HG03025 (cell line): ENCODE measurements around the gene STARD10.

ENCODE experiments used
- ATAC-seq: cut with Tn5 transposase; IDR thresholded peaks from one replicate; pipeline ENCODE4 v1.9.1; 2021; ENCODE audit warnings: mild to moderate bottlenecking, moderate library complexity; ENCODE audit not compliant: unreplicated experiment, low FRiP score

Gene STARD10

DNA sequence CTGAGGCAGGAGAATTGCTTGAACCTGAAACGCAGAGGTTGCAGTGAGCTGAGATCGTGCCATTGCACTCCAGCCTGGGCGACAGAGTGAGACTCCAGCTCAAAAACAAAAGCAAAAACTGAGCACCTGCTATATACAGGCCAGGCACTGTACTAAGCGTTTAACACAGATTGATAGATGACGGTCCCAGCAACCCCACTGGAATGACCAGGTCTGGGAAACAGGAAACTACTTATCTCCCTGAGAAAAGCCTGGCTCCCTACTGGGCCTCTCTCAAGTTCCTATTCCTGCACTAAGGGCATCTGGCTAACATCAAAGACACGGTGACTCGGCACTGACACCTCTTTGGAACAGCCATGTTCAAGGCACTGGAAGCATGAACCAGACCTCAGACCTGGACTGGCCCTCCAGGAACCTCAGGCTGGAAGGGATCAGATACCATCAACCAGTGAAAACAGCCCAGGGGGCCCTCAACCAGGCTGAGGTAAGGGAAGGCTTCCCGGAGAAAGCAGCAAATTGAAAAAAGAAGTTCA is 58.3 kb downstream of the STARD10 start:
- ATAC-seq: no peak

DNA sequence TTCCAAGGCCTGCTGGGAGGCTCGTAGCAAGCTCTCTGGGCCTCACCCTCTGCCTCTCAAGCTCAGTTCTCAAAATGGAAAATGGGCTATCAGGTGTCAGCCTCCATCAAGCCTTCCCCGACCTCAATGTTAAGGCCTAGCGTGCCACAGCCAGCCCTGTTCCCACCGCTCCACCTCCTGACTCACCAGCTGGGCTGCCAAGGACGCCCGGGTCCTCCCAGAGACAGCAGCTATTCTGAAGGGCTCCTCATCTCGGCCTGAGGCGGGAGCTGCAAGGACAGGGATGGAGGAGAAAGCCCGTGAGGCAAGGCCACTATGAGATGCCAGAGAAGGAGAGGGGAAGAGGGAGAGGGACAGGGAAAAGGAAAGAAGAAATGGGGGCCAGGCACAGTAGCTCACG is 61.5 kb downstream of the STARD10 start:
- ATAC-seq: no peak

DNA sequence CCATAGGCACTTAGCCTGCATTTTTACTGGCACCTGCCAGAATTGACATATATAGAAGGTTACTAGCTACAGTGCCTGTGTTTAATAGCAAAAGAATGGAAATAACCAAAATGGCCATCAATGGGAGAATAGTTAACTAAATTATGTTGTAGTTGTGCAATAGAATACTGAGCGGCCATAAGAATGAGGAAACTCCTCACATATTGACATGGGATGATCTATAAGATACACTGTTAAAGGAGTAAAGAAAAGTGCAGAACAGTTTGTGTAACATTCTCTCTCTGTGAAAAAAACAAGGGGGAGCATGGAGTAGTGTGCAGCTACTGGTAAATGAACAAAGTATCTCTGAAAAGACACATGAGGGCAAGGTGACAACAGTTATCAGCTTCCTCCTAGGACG is 63.1 kb downstream of the STARD10 start:
- no peak for ATAC-seq

DNA sequence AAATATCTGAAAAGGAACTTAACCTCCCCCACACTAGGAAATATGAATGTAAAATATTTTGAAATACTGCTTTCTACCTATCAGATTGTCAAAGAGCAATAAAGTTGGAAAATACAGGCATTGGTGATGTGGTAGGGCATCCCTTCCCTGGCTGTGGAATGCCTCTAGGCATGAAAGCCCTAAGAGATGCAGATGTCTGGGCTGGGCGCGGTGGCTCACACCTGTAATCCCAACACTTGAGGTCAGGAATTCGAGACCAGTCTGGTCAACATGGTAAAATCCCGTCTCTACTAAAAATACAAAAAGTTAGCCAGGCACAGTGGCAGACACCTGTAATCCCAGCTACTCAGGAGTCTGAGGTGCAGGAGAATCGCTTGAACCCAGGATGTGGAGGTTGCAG is 63.6 kb downstream of the STARD10 start:
- no peak for ATAC-seq

DNA sequence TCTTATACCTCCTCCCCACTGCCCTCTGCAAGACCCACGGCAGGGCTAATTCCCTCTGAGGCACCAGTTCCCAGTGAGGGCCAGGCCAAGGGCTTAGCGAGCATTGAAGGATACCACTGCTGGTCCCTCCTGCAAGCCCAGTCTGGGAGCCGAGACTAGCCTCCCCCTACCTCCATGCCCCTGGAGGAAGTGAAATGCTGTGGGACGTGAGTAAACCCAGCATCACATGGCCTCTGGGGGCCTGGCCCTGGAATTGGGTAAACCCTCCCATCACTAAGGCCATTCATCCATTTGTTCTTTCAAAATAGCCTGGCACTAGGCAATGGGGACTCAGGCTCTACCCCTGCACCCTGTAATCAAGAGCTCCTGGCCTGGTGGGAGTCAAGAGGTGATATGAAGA is 66.3 kb downstream of the STARD10 start:
- ATAC-seq: no peak

DNA sequence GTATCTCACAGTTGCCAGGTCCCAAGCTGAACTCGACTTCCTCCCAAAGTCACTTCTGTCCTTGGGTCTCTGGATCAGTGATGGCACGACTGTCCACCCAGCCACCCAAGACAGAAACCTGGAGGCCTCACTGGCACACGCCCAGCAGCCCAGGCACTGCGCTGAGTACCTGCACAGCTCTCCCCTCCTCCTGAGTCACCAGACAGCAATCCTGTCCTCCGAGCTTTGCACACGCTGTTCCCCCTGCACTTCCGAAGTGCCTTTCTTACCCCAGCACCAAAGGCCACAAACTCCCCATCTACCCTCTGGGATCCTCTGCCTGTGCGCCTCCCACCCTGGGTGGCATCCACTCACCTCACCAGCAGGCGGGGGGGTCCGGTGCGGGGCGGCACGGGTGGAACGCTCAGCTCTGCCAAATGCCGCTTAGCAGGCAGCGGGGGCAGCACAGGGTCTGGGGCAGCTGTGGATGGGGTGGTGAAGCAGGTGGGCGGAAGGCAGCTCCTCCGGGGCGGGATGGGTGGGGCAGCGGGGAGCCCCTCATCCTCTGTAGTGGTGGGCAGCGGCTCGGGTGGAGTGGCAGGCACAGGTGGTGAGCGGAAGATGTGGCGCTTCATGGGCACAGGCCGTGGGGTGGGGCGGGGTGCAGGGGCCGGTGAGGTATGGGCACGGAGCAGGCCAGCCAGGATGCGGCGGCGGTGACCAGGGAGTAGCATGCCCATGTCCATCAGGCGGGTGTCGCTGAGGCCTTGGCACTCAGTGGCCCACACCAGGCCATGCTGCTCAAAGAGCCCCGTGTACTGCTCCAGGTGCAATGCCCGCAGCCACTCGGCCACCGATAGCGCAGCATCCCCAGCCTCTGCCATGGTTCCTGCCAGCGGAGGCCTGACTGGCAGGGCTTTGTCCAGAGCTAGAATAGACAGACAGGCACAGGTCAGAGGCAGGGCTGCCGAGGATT is 67.3 kb downstream of the STARD10 start:
- ATAC-seq: no peak

DNA sequence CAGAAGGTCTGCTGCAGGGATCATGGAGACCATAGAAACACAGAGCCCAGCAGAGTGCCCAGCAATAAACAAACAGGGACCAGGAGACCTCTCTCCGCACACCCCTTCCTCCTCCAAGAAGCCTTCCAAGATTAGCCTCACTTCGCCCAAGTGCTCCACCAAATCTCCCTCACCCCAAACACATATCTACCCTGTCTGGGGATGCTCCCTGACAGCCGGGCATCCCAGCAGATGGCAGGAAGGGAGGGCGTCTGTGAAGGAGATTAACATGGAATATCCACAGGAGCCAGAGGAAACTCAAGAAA is 68.2 kb downstream of the STARD10 start:
- no peak for ATAC-seq

DNA sequence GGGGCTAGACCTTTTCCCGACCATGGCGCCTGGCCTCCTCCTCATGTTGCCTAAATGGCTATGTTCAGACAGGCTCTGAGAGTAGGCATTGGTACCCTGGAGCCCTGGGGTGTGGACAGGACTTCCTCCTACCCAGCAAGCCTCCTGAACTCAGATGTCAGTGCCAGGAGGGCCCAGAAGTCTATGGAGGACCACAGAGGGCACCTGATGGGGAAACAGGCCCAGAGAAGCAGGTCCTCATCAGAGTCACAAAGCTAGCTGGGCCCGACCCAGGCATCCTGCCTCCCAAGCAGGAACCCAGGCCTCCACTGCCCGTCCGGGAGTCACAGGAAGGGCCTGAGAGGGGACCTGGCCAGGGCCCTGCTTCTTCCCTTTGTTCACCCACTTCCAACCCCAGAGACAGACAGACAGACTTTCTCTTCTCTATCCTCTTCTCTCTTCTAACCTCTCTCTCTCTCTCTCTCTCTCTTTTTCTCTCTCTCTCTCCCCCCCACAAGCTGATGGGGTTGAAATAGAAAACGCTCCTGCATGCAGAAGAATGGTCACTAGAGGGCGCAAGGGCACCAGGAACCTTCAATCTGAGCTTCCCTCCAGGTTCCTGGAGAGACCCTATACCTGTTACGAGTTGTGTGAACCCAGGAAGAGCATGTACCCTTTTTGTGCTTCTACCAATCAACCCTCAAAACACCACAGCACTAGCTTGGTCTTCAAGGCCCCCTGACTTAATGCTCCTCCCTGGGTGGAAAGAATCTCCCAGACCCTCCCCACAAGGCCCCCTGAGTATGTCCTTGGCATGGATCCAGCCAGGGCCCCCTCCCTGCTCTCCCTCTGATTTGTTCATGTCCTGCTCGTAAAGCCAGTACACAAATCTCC is 68.8 kb downstream of the STARD10 start:
- no peak for ATAC-seq

DNA sequence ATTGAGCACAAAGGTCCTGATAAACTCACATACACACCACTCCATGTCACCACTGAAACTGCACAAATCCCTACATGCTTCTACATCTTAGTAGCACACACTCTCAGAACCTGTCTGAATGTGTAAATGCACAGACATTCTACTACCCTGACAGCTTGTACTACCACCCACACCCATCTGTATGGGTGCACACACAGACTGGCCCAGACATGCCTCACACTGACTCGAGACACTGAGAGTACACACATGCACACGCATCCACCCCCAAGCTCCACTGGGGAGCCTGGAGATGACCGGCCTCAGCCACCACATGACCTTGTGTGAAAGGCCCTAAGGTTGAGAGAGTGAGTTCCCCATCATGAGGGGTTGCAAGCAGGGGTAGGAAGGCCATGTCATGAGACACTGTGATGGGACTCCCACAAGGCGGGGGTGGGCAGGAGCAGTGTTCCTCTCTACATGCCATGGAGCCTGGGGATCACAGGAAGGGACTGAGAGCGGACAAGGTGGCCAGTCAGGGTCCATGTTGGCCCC is 69.8 kb downstream of the STARD10 start:
- no peak for ATAC-seq

DNA sequence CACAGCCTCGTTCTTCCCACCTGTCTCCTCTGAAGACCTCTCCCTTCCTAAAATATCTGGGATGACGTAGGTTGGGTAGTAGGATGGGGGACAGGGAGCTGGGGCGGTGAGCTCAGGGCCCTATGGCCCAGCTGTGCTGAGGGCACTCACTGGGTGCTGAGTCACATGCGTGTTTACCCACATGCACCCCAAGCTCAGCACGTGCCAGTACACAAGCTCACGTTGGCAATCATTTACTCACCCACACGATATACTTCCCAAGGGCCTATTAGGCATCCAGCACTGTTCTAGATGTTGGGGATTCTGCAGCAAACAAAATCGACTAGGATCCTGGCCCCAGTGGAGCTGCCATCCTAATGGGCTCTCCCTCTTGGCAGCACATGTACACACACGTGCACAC is 70.3 kb downstream of the STARD10 start:
- ATAC-seq: no peak

DNA sequence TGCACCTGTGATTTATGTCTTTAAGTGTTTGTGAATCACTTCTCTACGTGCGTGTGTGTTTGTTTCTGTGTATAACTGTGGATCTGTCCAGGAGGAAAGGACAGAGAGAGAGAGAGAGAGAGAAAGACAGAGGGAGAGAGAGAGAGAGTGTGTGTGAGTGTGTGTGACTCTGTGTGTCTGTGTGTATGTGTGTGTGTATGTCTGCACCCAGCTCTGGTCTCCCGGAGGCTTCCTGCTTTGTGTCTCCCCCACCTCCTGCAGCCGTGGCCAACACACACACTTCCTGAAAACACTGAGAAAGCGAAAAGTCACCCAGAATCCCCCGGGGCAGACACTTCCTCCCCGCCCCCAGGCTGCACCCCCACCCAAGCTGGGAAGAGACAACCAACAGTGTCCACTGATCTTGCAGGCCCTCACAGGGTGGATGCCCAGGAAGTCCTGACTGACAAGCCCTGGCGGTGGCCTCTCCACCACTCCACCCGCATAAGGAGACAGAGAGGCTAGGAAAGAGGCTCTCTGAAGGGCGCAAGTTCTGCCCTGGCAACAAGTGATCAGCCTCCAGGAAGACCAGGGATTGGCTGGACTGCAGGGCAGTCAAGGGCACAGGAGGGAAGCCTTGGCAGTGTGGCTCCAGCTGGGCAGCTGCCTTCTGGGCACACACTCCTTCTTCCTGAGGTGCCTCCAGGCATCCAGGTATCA is 71.6 kb downstream of the STARD10 start:
- ATAC-seq: peak; percentile 67

DNA sequence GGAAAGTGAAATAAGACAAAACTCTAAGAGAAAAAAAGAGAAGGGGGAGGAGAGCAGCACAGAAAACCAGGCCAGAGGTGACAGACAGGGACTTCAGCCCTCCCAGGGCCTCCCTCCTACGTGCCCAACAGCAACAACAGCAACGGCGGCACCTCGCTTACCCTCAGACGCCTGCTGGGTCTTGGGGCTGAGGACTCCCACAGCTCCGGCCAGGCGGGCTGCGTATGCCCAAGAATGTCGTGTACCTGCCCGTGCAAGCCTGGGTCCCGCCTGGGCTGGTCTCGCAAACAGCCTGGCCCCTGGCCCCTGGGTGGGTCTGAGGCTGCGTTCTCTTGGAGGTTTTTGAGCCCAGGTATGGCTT is 72.2 kb downstream of the STARD10 start:
- no peak for ATAC-seq

DNA sequence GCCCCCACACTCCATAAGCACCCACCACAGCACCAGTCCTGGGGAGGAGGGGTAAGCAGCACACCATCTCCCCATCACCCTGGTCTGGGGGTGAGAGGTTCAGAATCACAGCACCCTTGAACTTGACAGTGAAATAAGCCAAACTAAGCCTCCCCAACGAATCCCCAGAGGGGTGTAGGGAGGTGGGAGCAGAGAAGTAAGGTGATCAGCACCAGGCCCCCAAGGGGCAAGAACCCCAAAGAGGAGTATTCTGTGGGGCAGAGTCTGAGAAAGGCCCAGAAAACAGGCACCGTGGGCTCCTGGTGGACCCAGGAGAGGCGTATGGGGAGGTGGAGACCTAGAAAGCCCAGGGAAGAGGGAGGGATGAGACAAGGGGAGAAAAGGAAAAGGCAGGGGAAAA is 72.6 kb downstream of the STARD10 start:
- no peak for ATAC-seq

DNA sequence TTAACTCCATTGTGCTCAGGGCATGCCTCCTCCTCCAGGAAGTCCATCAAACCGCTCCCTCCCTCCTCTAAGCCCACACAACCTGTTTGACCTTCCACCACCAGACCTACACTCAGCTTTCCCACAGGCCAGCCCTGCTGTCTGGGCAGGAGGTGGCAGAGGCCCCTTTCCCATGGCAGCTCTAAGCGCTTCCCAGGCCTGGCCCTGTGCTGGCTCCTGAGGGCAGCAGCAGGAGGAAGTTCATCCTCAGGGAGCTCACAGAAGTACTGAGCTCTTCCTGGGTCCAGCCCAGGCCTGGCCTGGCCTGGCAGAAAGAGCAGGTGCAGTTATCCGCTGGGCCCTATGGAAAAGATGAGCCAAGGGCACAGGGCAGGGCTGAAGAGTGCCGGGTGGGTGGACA is 73.1 kb downstream of the STARD10 start:
- ATAC-seq: no peak

DNA sequence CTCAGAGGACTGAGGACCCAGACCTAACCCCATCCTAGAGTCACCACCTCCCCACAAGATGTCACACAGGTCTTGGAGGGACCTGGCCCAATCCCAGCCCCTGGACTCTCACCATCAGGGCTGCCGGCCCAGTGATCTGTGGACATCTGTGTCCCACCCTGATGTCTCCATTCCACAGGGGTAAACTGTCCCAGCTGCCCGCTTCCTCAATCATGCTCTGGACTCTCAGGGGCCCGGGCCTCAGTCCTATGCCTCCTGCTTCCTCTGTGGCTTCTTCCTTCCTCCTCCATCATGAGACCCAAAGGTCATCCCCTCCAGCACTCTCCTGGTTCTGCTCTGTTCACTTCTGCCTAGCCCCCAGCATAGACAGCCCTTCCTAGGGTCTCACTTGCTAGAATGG is 73.8 kb downstream of the STARD10 start:
- no peak for ATAC-seq

DNA sequence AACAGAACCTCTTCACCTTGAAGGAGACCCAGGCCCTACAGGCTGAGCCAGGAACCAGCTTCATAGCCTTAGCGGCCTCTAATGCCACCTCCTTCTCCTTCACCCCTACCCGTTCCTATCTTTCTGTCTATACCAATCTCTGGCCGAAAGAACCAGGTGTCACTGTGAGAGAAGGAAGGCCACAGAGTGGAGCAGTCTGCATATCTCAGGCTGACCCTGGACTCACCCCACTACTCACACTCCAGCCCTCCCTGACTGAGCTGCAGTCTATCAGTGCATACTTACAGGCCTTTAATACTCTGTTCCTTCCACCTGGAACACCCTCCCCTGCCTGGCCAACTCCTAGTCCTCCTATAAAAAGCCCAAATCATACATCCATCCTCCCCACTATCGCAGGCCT is 74.3 kb downstream of the STARD10 start:
- ATAC-seq: no peak

DNA sequence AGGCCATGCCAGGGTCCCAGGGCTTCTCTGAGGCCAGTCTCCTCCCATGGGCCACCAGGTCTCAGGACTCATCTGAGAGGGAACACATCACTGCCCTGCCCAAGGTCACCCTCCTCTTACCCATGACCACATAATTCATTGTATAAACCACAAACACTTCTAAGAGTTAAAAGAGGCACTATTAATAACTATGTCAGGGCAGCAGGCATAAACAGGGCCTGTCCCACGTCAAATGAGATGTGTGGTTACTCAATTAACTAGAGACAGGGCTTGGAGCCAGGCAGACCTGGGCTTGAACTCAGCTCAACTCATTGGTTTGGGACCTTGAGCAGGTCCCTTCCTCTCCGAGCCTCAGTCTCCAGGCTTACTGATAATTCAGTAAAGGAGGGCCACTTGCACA is 74.7 kb downstream of the STARD10 start:
- no peak for ATAC-seq

DNA sequence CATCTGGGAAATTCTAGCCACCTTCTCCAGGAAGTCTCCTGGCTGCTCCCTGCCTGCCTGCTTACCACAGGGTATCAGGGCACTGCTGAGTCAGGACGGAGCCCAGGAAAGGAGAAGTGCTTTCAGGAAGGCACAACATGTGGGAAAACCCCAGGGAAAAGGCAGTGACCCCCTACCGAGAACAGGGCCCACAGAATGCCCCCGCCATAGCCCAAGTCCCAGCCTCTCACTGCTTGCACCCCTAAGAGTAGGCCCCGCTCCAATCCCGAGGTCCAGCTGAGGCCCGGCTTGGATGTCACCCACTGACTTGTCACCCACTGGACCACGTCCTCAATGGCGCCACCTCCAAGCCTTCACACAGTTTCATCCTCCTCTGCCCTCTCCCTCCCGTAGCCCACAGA is 75.7 kb downstream of the STARD10 start:
- no peak for ATAC-seq

DNA sequence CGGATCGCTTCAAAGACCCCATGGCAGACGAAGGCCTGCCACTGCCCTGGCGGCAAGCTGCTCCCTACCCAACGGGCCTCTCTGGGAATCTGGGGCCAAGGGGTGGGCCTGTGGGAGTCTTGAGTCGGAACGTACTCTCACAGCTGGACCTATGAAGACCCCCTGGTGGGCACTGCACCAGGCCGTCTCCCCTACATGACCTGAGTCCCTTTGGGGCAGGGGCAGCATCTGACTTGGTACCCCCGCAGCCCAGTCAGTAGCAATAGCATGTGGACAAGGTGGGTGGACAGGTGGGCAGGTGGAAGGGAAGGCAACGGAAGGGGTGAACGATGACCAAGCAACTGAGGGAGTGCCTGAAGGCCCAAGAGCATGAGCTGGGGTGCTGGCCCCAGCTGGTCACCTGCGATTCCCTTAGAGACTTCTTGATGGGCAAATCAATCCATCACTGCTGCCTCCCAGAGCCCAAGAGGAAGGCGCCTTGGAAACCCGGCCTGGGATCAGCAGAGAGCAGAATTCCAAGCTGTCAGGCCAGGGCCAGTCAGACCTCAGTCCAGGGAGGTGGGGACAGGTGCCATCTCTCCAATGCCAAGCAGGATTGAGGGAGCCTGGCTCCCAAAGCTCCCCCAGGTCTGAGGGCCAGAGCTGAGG is 76.9 kb downstream of the STARD10 start:
- no peak for ATAC-seq

DNA sequence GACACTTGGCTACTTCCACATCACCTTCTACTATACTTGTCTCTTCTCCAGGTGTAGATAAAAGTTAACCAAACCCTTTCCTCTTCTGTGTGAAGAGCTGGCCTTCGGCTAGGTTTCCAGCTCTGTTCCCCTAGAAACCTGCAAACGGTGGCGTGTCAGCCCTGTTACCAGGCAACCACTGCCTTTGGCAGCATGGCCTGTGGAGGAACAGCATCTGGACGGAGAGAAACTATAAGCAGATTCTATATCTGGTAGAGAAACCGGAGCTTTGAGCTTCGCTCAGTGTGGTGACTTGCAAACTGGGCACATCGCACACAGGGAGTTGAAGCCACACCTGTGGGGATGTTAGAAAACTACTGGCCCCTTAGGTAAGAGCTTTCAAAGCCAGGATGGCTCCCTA is 77.6 kb downstream of the STARD10 start:
- no peak for ATAC-seq
